Femur (tissue), 1 donor: ENCODE results near the gene DCBLD1.

ENCODE experiments used
- DNase-seq: peaks from one replicate; pipeline ENCODE4 v3.0.0-alpha.2; 2017

DCBLD1 gene

GRCh38 chr6:117472667-117473066 is 9.8 kb upstream of the DCBLD1 start:
- no peak for DNase-seq

- DNase-seq = no peak
Measured at GRCh38 chr6:117473401-117473800, 9.1 kb upstream of the DCBLD1 start.

- DNase-seq = no peak
Measured at GRCh38 chr6:117477988-117478852, 4.3 kb upstream of the DCBLD1 start.

DNA sequence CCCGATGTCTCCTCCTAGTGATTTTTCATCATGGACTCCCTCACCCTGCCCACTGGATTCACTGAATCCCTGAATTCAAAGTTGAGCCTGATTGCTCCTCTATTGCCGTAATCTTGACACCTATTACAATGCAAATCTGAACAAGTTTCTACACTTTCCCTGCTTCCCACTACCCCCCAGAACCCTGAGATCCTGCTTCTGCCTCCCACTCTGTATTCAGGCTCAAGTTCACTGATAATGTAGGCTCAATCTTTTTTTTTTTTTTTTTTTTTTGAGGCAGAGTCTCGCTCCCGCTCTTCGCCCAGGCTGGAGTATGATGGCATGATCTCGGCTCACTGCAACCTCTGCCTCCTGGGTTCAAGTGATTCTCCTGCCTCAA is 3.6 kb upstream of the DCBLD1 start:
- DNase-seq = no peak

DNA sequence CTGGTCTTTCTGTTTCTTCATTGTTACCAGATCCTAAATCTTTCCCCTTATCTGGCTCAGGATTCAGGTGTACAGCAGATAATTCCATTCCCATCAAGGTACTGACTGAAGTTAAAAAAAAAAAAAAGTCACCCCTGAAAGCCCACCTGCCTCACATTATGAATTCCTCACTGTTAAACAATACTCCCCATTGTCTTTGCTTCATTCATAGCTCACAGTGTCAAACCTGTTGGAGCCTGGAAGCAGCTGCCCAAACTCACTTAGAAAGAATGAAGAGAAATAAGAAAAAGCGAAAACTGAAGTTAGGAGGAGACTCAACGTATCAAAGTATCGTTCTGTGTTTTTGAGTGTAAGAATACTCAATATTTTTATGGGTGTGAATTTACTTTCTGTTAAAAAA is 1.8 kb upstream of the DCBLD1 start:
- DNase-seq = no peak

DNA sequence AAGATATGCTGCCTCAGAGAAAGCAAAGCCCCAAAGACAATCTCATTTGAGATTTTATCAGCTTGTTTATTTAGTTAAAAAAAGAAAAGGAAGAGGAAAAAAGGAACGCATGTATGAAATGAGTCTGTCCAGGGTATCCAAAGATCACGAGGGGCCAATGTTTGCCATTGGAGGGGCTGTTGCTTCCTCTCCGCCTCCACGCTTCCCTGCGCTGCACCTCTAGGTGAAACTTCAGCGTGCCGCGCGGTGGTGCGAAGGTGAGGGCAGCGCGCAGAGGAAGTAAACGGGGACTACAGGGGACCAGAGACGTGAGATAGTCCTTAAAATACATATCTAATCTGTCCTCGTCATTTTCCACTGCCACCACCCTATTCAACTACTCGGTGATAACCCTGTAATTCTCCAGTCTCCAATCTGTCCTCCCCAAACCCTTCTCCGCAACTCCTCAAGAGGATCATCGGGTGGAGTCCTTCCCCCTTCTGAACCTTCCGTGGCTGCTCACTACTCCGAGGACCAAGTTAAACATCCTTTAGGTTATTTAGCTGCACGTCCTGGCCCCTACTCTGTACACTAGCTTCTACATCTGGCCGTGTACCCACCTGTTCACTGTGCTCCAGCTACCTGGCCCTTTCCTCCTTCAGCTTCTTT is 1.1 kb upstream of the DCBLD1 start:
- DNase-seq = no peak

GRCh38 chr6:117481926-117482239 is 591 bp upstream of the DCBLD1 start:
- DNase-seq = no peak

DNA sequence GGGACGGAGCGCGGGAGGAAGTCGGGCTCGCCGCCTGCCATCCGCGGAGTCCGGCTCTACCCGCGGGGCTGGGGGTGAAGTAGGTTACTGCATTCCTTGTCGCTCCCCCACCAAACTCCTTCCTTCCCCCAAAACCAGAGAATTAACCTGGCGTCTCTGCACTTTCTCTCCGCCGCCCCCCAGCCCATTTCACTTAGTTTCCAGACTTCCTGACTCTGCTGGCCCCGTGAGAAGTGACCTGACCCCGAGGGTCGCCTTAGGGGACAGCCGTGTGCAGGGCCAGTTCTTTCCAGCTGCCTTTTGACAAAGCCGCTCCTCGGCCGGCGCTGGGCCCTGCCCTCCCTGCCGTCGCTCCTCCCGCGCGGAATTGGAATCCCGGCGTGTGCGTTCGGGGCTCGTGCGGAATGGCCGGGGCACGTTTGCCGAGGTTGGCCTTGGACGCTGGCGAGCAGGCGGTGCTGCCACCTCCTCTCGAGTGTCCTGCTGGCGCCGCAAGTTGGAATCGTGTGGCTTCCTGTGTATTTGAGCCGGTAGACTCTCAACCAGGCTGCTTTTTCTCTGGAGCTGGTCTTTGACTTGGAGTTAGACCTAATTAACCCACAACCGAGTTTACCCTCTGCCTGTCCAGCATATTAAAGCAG is 650 bp downstream of the DCBLD1 start:
- peak; percentile 59 for DNase-seq

DNA sequence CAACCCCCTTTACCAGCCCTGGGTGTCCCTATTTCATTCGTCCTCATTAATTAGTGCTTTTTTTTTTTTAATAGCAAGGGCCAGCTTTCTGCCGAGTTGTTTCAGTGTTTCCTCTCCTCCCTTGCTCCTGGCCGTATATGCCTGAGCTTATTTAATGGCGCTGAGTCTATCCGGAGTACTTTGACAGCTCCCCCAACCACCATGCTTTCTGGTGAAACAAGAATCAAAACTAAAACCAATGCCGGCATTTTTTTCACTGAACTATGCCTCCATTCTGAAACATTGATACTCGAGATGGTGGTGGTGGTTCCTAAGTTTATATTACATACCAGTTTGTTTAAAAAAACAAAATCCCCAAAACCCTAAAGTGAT is 1.2 kb downstream of the DCBLD1 start:
- DNase-seq = no peak

DNA sequence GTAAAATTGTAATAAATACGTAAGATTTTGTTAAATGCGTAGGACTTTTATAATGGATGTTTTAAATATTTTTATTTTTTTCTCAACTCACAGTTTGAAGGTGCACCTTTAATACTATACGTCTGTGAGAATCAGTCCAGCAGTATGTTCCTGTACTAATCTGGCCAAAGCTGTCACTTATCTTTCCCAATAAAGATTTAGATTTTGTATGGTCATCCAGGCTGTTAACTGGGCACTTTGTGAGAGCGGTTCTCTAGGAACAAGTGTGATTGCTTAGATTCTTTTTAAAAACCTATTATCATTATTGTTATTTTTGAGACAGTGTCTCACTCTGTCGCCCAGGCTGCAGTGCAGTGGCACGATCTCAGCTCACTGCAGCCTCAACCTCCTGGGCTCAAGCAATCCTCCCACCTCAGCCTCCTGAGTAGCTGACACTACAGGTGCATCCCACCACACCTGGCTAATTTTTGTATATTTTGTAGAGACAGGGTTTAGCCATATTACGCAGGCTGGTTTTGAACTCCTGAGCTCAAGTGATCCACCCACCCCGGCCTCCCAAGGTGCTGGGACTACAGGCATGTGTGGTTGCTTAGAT is 1.7 kb downstream of the DCBLD1 start:
- DNase-seq = no peak

DNA sequence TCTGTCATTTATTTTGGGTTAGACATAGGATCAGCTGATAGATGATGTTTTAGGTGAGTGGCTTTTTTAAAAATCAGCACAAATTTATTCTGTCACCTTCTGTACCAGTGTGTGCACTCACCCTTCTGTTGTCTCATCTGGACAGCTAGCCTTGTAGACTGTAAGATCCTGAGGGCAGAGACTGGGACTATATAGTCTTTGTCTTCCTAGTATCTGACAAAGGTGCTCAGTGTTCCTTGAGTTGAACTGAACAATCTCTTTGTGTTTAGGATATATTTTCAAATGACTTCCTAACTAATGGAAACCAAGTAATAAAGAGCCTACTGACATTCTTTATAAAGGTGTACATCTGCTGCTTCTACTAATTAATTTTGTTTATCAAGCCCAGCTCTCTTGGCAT is 3.0 kb downstream of the DCBLD1 start:
- DNase-seq = no peak

- no peak for DNase-seq
Measured at GRCh38 chr6:117487821-117488220, 5.3 kb downstream of the DCBLD1 start.

- DNase-seq = no peak
Measured at GRCh38 chr6:117489003-117489402, 6.5 kb downstream of the DCBLD1 start.

DNA sequence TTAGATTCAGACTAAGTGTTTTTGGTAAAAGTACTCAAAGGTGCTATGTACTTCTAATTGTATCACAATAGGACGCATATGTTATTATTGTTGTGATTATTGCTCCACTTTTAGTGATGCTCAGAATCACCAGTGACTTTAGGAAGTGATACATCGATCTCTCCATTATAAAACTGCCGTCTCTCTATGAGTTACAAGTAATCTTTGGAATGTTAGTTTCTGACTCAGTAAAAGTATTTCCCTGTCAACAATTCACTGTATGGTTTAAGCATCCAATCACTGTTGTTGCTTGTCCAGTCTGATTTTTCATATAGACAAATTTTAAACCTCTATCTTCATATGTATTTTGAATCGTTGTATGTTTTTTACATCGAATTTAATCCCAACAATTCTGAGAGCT is 9.4 kb downstream of the DCBLD1 start:
- DNase-seq = no peak

- no peak for DNase-seq
Measured at GRCh38 chr6:117493470-117493869, 11.0 kb downstream of the DCBLD1 start.

- no peak for DNase-seq
Measured at GRCh38 chr6:117494283-117494682, 11.8 kb downstream of the DCBLD1 start.

DNA sequence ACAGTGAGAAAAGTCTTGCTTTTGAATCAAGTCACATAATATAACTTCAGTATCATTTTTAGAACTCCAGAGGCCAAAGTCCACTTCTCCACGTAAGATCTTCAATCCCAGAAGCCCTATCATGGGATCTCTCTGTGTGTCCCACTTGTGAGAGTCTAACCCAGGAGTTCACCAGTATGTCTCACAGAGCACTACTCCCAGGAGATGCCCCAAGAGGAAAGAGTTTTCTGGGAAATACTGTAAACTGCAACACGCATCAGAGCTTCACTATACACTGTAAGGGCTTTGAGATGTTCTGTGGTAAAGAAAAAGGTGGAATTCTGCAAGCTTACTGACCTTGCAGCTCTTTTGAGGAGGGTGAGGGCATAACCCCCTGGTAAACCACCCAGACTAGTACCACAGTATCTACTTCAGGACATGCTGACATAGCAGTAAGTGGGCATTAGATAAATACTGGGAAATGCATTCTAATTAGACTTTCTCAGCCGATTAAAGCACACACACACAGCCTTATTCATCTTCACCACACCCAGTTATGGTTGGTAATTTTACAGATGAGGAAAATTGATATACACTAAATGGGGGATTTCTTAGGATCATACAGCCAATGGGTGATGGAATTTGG is 12.3 kb downstream of the DCBLD1 start:
- DNase-seq = no peak

- no peak for DNase-seq
Measured at GRCh38 chr6:117495425-117495824, 13.0 kb downstream of the DCBLD1 start.

- DNase-seq = no peak
Measured at GRCh38 chr6:117495869-117496268, 13.4 kb downstream of the DCBLD1 start.

DNA sequence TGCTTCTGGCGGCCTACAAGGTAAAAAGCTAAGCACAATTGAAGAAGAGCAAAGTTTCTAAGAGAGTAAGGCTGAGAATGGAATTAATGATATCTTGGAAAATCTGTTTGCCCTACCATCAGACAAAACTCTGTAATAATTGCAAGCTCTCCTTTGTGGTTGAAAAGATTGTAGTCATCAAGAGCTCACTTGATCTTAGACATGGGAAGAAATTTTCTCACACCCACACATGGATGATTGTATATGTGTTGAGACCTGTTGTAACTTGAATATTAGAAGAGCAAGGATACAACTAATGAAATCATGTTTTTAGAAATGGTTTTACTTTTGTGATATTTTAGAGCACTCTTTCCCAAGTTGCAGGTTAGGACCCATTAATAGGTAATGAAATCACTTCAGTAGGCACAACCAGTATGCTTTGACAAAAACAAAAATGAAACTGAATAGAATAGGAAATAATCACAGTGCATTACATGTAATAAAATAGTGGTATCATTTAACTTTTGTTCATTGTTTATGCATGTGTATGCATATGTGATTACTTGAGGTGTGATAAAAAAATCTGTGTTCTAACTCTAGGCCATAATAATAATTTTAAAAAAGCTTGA is 14.0 kb downstream of the DCBLD1 start:
- no peak for DNase-seq

DNA sequence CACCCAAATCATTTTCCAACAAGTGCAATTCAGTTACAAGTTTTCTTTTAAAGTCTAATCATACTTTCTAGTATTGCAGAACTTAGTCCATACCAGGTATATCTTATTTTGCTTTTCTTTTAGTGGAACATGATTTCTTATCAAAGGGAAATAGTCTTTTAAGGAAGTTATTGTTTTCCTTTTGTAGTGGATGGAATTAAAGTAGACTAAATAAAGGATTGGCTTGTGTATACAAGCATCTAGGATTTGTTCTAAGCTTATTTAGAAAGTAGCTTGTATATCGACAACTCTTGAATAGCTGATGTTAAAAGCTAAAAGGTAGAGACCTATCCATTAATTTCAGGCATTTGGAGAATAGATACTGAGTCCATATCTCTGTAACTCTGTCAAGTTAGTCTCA is 14.8 kb downstream of the DCBLD1 start:
- no peak for DNase-seq

DNA sequence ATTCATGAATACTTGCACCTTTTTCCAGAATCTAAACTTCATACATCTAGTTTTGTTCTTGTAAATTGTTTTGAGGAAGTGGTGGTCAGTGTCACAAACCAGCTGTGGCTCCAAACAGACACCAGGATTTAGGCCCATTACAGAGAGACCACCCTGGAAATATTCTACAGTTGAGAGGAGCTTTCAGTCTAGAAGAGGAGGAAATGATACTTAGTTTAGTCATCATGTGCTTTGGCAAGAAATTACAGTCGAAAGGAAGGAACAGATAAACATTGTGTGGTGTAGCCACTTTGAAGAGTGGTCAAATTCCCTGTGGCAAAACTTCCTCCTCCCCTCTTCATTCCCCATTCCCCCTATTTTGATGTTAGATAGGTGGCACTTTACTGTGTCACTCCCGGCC is 15.7 kb downstream of the DCBLD1 start:
- DNase-seq = no peak

GRCh38 chr6:117501722-117502121 is 19.2 kb downstream of the DCBLD1 start:
- no peak for DNase-seq
